ENCODE results near the gene C17orf107.
A peak's percentile ranks its signal among the peaks of the same experiment; 100 is the strongest.
"Not testable (repeated sequence)": the region's sequence is repeated elsewhere in the genome, so short reads cannot be mapped to it uniquely, and the experiment has no call there.

The C17orf107 gene

DNA sequence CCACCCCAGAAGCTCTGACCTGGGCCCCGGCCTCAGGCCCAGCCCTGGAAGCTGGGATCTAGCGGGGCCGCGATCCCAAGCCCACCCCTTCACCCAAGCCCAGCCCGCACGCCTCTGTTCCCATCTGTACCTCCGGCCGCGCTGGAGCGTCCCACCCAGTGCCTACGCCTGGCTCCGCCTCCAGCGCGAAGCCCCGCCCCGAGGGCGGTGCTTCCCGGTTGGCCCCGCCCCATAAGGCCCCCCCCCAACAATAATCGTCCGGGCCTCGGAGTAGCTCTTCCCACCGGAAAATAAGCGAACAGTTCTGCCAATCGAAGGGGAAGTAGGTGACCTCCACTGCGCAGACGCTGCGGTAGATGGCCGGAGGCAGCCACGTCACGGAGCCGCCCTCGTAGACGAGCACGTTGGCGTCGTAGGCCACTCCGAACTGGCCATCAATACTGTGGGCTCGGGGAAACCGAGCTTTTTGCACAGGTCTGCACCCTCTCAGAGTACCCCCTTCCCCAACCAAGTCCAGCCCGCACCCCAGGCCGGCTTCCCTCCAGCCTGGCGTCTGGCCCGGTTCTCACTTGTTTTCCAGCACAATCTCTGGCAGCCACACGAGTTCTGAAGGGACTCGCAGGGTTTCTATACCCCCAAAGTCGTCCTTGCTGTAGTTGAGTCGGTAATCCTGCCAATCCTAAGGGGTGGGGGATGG is 2.5 kb downstream of the C17orf107 start:
- no peak for DNase-seq

DNA sequence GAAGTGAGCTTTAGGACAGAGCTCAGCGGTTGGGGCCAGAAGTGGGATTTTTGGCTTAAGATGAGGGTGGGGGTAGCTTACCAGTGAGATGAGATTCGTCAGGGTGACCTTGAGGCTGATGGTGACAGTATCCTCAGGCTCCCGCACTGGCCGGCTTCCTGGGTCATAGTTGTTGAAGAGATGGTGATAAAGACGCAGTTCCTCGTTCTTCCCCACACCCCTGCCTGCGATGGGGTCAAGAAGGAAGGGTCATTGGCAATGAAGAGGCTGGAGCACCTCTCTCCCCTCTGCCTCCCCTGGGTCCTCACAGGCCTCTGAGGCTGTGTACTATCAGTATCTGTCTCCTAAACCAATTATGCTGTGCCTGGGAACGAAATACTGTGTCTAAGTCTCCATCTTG is 3.2 kb downstream of the C17orf107 start:
- no peak for DNase-seq

DNA sequence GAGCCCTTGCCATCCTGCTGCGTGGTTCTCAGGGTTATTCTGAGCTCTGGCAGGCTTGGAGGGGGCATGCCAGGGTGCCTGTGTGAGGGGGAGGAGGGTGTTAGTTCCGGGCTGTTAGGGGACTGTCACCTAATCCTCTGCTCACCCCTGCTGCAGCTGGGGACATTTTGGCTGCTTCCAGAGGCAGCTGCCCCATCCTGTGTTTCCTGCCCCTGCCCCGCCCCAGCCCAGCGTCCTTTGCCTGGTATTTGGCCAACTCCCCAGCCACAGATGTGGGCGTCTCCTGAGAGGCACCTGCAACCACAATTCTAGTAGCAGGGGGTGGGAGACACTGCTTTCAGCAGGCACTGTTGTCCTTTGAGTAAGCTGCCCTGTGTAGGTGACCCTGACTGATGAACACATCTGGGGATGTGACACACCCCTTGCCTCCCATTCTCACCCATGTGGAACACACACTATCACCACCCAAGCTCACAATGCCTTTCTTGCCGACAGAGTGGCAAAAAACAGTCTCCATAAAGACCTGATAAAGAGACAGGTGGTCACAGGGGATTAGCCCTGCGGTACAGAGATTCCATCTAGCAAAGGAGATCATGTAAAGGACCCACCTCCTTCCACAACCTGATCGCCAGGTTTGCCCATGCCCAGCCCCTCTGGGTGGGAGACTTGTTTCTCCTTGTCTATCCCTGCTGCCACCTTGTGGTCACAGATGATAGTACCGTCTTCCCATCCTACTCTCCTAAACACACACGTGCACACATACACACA is 3.9 kb downstream of the C17orf107 start, which contains the start of gene CHRNE:
Gene CHRNE, minus strand, starts transcription at position 48 of the 768 bp plus-strand sequence. Its CDS starts 35 bp downstream, at position 13.
- DNase-seq, result peak; percentile 52

- DNase-seq, result not testable (repeated sequence)
Observed at GRCh38 chr17:4906642-4907041, 7.3 kb downstream of the C17orf107 start.

DNA sequence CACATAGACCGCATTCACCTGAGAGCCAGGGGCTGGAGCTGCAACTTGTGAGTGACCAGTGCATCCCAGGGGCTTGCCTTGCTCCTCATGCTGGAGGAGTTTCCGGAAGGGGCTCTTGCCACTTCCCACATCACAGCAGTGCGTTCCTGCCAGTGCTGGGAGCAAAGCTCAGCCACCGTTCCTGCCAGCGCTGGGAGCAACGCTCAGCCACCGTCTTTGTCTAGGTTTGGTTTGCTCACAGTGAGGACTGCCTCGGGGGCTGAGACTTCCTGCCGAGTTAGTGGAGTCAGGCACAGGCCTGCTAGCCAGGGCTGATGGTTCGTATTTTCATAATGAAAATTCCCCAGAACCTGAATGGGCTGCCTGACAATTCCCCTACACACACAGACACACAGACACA is 9.0 kb downstream of the C17orf107 start:
- DNase-seq, result peak; percentile 21

GRCh38 chr17:4908711-4909496 is 9.6 kb downstream of the C17orf107 start:
- DNase-seq, result peak; percentile 46

- DNase-seq, result no peak
Observed at GRCh38 chr17:4913994-4914393, 14.7 kb downstream of the C17orf107 start.

GRCh38 chr17:4914551-4914950 is 15.2 kb downstream of the C17orf107 start:
- DNase-seq, result not testable (repeated sequence)

GRCh38 chr17:4919511-4920047 is 20.2 kb downstream of the C17orf107 start:
- DNase-seq, result no peak

- no peak for DNase-seq
Observed at GRCh38 chr17:4920351-4921048, 21.2 kb downstream of the C17orf107 start.

GRCh38 chr17:4921320-4921719 is 22.0 kb downstream of the C17orf107 start:
- DNase-seq, result no peak

DNA sequence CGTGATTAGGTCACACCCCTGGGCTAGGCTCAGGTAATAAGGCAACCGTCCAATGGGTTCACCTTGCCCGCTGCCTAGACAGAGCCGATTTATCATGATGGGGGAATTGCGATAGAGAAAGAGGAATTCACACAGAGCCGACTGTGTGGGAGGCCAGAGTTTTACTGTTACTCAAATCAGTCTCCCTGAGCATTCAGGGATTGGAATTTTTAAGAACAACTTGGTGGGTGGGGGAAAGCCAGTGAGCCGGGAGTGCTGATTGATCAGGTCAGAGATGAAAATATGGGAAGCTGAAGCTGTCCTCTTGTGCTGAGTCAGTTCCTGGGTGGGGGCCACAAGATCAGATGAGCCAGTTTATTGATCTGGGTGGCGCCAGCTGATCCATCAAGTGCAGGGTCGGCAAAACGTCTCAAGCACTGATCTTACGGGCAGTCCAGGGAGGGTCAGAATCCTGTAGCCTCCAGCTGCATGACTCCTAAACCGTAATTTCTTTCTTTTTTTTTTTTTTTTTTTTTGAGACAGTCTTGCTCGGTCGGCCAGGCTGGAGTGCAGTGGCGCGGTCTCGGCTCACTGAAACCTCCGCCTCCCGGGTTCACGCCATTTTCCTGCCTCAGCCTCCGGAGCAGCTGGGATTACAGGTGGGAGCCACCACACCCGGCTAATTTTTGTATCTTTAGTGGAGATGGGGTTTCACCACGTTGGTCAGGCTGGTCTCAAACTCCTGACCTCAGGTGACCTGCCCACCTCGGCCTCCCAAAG is 27.4 kb downstream of the C17orf107 start:
- not testable (repeated sequence) for DNase-seq

- no peak for DNase-seq
Observed at GRCh38 chr17:4928881-4929280, 29.5 kb downstream of the C17orf107 start.

- no peak for DNase-seq
Observed at GRCh38 chr17:4931963-4932362, 32.6 kb downstream of the C17orf107 start, which contains the start of gene GP1BA. Gene GP1BA, plus strand, starts transcription at chr17:4932277. Its CDS starts 328 bp downstream, at chr17:4932605.

DNA sequence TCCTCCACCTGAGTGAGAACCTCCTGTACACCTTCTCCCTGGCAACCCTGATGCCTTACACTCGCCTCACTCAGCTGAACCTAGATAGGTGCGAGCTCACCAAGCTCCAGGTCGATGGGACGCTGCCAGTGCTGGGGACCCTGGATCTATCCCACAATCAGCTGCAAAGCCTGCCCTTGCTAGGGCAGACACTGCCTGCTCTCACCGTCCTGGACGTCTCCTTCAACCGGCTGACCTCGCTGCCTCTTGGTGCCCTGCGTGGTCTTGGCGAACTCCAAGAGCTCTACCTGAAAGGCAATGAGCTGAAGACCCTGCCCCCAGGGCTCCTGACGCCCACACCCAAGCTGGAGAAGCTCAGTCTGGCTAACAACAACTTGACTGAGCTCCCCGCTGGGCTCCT is 33.4 kb downstream of the C17orf107 start:
- no peak for DNase-seq

- DNase-seq, result no peak
Observed at GRCh38 chr17:4933646-4934045, 34.3 kb downstream of the C17orf107 start.

DNA sequence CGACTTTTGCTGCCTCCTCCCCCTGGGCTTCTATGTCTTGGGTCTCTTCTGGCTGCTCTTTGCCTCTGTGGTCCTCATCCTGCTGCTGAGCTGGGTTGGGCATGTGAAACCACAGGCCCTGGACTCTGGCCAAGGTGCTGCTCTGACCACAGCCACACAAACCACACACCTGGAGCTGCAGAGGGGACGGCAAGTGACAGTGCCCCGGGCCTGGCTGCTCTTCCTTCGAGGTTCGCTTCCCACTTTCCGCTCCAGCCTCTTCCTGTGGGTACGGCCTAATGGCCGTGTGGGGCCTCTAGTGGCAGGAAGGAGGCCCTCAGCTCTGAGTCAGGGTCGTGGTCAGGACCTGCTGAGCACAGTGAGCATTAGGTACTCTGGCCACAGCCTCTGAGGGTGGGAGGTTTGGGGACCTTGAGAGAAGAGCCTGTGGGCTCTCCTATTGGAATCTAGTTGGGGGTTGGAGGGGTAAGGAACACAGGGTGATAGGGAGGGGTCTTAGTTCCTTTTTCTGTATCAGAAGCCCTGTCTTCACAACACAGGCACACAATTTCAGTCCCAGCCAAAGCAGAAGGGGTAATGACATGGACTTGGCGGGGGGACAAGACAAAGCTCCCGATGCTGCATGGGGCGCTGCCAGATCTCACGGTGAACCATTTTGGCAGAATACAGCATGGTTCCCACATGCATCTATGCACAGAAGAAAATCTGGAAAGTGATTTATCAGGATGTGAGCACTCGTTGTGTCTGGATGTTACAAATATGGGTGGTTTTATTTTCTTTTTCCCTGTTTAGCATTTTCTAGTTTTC is 35.0 kb downstream of the C17orf107 start:
- DNase-seq, result no peak

DNA sequence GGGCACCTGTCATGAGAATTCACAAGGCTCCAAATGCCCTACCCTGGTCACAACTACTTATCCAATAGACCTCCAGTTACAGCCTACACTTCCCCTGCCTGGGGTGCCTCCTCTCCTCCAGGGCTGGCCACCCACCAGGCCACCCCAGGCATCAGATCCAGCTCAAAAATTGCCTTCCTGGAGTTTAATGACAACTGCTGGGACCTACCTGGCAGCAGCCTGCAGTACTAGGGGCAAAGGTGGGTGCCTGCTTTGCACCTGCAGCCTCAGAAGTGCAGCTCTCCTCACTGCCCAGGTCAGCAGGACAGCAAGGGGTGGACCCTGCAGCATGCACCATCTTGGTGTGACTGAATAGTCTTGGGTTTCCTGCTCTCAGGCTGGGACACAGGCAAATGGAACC is 36.3 kb downstream of the C17orf107 start:
- no peak for DNase-seq

- no peak for DNase-seq
Observed at GRCh38 chr17:4936436-4936835, 37.1 kb downstream of the C17orf107 start.

- DNase-seq, result no peak
Observed at GRCh38 chr17:4937553-4937952, 38.2 kb downstream of the C17orf107 start.

DNA sequence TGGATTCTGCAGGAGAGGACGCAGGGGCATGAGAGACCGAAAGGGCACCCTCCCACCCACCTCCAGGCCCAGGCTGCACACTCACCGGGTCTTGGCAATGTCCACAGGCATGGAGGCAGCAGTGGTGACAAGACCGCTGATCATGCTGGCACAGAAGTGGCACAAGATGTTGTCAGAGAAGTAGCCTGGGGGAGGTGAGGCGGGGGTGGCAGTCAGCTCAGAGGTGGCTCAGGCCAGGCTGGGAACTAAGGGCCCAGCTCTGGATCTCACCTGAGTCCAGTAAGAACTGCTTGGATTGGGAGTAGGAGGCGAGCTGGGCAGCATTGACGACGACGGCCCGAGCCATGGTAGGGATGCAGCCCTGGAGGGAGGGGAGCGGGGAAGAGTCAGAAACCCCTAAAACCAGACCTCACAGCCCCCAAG is 38.7 kb downstream of the C17orf107 start:
- no peak for DNase-seq
